CD4-positive, alpha-beta T cell treated with Interleukin-4 for 4 hours (primary cell): ENCODE measurements around the gene PHF20.
"Not testable (repeated sequence)": the region's sequence is repeated elsewhere in the genome, so short reads cannot be mapped to it uniquely, and the experiment has no call there.

Experiments
- DNase-seq: peaks from one replicate; pipeline ENCODE4 v3.0.0-alpha.2; 2020

PHF20 gene

DNA sequence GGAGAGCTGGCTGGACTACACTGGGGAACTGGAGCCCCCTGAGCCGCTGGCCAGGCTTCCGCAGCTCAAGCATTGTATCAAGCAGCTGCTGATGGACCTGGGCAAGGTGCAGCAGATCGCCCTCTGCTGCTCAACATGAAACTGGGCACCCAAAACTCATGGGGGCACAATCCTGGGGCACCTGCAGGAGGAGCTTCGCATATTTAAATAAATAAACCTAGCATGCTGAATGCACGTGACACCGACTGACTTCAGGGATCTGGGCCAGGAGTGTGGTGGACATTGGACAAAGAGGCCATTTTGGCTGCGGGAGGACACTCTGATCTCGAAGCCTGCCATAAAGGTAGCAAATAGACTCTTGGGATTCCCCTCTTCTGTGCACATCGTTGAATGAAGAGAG is 175.7 kb downstream of the PHF20 start:
- DNase-seq, result peak; percentile 10

DNA sequence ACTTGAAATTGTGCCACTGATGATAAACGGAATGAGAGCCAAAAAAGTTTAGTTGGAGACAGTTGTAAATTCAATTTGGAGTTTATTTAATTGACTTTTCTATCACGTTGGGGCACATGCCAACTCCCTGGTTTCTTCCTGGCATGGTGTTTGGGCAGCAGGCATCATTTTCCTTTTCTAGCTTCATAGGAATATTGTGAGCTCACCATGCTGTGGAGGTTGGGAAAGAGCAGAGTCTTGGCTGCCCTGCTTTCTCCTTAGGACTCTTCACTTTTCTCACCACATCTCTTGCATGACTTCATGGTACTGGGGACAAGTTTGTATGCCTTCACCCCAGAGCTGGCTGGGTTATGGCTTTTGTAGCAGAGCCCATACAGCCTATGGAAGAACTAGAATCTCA is 176.1 kb downstream of the PHF20 start:
- DNase-seq, result no peak

- no peak for DNase-seq
These were observed 178.3 kb downstream of the PHF20 start for GRCh38 chr20:35950093-35950492.

DNA sequence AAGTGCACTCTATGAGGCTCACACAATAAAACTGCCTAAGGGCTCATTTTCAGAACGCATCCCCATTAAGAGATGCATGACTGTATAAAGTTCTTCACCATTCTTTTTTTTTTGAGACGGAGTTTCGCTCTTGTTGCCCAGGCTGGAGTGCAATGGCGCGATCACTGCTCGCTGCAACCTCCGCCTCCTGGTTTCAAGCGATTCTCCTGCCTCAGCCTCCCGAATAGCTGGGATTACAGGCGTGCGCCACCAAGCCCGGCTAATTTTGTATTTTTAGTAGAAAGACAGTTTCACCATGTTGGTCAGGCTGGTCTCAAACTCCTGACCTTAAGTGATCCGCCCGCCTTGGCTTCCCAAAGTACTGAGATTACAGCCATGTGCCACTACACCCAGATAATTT is 180.3 kb downstream of the PHF20 start:
- DNase-seq, result not testable (repeated sequence)

DNA sequence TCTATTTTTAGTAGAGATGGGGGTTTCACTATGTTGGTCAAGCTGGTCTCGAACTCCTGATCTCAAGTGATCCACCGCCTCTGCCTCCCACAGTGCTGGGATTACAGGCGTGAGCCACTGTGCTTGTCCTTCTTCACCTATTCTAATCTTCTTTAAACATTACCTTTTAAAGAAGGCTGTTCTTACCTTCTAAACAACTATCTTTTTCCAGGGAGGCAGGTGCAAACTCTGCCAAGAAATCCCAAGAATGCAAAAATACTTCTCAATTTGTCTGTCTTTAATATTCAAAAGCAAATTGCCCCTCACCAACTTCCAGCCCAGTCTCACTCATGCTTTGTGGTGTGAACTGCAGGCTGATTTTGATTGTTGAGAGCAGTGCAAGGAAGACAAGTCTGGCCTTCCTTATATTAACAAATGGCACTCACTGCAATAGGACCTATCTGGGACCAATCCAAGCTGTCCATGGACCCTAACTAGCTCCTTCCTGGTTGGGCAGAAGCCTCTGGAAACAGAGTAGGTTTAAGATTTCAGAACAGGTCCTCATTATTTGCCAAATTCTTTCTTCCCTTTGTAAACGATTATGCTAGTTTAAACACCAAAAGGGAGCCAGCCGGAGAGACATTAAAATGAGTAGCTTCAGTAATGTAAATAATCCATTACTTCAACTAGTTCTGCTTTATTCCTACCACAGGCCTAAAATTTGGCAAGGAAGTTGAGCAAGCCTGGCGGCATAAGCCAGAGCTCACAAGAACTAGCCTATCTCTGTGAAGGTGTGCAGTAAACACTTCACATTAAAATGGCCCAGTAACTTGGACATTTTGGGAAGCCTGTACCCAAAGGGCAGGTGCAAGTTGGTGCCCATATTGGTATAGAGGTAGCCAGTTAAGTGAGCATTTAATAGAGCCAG is 180.9 kb downstream of the PHF20 start:
- DNase-seq, result peak; percentile 11

DNA sequence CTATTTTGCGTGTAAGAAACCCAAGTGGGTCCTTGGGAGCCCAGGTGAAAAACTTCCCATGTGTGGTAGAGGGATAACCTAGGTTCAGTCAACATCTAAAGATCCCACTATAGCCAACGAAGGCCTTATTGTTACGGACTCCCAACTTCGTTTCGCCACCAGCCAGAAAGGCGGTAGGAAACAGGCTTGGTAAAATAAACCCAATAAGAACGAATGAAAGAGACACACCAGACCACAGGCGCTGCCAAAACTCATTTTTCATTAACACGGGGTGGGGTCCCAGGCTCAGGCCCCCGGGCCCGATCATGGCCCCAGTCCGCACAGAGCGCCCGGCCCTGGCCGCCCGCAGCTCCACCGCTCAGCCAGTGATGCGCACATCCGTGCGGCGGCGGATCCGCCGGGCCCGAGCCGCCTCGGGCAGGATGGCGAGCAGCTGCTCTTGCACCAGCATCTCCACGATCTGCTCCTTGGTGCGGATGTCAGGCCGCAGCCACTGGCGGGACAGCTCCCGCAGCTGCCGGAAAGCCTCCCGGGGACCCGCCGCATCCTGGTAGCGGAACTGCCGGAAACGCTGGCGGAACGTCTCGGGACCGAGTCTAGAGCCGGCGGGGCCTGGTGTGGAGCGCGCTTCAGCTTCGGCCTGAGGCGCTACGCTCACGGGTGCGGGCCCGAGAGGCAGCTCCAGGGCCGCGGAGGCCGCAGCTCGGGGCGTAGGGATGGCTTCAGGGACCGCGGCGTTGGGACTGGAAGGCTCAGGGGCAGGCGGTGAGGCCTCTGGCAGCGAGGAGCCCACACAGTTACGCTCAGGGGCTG is 181.8 kb downstream of the PHF20 start:
- DNase-seq, result peak; percentile 52

DNA sequence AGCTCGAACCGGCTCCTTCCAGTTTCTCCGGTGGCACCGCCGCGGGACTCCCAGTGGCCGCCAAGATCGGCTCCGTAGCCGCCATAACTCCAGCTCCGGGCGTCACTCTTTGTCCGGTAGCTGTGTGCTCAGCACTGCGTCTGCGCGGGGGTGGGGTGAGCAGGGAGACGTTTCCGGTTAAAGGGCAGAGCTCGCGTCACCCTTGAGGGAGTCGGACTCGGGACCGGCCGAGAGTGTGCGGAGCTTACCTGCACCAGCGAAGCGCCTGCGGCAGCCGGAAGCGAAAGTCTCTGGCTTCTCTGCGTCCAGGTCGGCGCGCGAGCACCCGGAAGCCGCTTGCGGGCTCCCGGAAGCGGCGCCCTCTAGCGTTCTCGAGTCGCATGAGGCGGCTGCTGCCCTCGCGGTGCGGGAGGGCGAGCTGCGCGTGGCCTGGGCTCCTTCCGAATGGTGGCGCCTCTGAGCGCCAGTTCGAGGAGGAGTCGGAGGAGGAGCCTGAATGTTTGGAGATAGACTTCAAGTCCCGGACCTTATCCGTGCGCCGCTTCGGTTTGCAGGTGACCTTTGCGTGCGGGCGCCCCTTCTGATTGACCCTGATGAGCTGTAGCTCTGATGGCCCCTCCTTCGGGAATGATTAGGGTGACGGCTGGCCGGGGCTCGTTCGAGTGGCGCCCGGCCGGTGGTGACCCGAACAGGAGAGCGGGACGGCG is 182.5 kb downstream of the PHF20 start, which contains the start of gene SCAND1:
Gene SCAND1 (minus strand): TSS at position 303 of the 707 bp plus-strand sequence. CDS start 218 bp downstream, at position 85.
- peak; percentile 98 for DNase-seq

- peak; percentile 29 for DNase-seq
These were observed 183.1 kb downstream of the PHF20 start for GRCh38 chr20:35954907-35955251.

DNA sequence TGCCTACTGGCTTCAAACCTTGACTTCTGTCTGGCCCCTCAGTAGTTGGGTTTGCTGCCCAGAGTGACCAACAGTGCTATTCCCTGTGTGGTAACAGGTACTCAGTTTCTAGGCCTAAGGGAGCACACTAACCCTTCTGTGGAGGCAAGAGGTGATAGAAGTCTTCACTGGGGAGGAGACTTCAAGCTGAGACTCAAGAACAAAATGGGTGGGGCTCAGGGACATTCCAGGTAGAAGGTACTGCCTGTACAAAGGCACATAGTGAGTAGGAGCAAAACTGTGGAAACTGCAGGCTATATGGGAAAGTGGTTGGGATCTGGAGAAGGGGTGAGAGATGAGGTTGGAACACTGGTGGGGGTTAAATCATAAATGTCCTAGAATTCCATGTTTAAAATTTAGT is 184.8 kb downstream of the PHF20 start:
- DNase-seq, result no peak

DNA sequence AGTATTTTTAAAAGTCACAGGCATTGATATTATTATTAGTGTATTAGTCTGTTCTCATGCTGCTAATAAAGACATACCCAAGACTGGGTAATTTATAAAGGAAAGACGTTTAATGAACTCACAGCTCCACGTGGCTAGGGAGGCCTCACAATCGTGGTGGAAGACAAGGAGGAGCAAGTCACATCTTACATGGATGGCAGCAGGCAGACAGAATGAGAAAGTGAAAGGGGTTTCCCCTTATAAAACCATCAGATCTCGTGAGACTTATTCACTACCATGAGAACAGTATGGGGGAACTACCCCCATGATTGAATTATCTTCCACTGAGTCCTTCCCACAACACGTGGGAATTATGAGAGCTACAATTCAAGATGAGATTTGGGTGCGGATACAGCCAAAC is 187.5 kb downstream of the PHF20 start:
- DNase-seq, result not testable (repeated sequence)

DNA sequence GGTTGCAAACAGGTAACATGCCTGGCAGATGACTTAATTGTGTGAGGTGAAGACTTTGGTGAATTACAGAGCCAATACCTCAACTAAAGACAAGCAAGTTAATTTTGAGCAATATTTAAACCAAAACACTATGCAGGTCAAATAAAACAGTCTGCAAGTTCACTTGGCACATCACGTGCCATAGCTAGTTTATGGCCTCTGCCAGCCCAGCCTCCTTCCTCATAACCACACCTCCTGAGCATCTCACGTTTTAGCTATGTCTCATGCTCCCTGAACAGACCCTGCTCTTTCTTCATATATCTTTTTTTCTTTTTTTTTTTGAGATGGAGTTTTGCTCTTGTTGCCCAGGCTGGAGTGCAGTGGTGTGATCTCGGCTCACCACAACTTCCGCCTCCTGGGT is 192.1 kb downstream of the PHF20 start:
- no peak for DNase-seq

DNA sequence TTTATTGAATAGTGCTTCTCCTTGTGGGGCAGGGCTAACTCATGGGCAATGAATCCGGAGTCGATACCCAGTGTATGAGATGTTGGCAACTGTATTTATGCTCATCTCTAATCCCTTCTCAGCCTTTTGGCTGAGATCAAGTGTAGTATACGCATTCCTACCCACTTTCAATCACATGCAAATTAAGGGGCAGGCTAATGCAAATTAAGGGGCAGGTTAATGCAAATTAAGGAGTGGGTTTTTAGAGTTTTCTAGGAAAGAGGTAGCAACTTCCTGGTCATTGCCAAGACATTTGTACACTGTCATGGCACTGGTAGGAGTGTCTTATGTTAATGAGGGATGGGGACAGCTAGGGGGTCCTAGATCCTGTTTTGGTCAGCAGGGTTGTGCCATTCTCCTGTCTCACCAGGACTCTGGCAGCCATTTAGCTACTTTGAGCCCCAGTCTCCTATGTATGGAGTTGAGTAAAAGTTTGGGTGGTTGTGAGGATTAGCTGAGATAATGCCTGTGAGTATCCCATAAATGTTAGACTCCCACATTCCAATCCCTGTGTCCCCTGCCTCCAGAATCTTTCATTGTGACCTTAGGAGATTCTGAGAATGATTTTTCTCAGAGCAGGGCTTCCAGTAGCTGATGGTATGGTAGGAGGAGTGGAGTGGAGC is 196.3 kb downstream of the PHF20 start, which contains the start of gene CNBD2:
Gene CNBD2 (plus strand): TSS at position 612 of the 662 bp plus-strand sequence. CDS start 173 bp downstream, outside the sequence.
- no peak for DNase-seq

GRCh38 chr20:35968930-35969329 is 197.1 kb downstream of the PHF20 start:
- DNase-seq, result no peak

GRCh38 chr20:35971981-35972380 is 200.2 kb downstream of the PHF20 start:
- no peak for DNase-seq

DNA sequence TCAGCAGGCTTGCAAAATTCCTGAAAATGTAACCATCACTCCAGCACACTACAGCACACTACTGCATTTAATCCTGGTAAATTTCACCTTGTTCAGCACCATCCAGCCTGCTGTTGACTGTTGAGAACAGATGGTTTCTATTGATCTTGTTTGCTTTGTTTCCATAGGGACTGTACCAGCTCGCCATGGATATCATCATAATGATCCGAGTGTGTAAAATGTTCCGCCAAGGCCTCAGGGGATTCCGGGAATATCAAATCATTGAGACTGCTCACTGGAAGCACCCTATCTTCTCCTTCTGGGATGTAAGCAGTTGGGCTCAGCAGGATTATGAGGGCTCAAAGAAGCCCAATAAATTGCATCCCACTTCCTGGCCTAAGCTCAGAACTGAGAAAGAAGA is 200.6 kb downstream of the PHF20 start:
- no peak for DNase-seq

GRCh38 chr20:35974256-35974655 is 202.4 kb downstream of the PHF20 start:
- no peak for DNase-seq

DNA sequence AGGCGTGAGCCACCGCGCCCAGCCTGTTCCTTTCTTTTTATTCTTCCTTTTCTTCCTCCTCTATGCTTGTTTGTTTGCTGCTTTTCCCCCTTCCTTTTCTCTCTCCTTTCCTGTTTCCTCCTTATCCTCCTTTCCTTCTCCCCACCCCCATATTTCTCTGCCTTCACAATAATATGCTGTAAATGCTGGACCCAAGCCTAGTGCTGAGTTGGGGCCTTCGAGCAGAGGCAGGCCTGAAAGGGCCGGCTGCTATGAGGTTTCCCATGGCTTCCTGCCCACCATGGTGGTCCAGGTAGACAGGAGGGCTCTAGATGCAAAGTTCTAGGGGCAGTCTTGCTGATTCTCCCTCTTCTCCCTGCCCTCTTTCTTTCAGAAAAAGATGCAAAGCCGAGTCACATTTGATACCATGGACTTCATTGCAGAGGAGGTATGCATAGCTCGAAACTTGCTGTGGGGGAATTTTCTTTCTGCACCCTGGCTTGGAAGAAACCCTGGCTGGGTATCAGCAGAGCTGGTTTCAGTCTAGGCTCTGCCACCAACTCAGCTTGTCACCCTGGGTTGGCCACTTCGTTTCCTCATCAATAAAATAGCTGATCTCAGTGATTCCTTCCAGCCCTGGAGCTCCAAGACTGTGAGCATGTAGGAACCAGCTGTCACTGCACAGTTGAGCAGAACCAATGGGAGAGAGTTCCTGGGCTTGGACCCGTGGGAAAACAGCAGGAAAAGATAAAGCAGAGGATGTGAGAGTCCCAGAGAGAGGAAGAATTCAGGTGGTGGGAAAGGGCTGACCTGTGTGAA is 204.0 kb downstream of the PHF20 start:
- no peak for DNase-seq

- no peak for DNase-seq
These were observed 206.3 kb downstream of the PHF20 start for GRCh38 chr20:35978041-35978513.

DNA sequence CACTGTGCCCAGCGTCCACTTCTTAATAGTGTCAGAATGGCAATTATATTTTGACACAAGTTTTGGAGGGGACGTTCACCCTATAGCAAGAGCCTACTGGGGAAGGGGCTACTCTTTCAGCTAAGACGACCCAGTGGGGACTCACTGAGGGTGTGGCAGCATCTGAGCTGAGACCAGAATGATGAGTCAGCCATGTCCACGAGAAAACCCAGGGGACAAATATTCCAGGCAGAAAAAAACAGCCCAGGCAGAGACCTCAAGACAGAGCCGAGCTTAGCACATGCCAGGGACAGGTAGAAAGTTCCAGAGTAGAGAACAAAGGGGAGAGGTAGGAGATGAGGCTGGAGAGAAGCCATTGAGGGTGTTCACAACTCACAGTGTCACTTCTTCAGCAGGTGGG is 207.7 kb downstream of the PHF20 start:
- no peak for DNase-seq

GRCh38 chr20:35981969-35982368 is 210.2 kb downstream of the PHF20 start:
- no peak for DNase-seq

GRCh38 chr20:35984382-35984781 is 212.6 kb downstream of the PHF20 start:
- DNase-seq, result no peak

- no peak for DNase-seq
These were observed 214.0 kb downstream of the PHF20 start for GRCh38 chr20:35985806-35986205.
